ENCODE results near the gene PNLDC1.
"Not testable (repeated sequence)": the region's sequence is repeated elsewhere in the genome, so short reads cannot be mapped to it uniquely, and the experiment has no call there.

DNA sequence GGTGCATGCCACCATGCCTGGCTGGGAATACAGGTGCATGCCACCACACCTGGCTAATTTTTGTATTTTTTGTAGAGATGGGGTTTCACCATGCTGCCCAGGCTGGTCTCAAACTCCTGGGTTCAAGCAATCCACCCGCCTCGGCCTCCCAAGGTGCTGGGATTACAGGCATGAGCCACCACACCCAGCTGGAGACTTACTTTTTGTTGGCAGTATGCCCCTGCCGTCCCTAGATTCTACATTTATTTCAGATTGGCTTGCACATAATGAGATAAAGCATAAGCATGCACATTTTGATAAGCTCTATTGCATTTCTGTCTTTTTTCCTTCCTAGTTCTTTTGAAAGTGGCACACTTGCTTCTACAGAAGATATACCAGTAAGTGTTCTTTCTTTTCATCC lies 16.7 kb downstream of the PNLDC1 start:
- TF ChIP-seq, protein P1, sequence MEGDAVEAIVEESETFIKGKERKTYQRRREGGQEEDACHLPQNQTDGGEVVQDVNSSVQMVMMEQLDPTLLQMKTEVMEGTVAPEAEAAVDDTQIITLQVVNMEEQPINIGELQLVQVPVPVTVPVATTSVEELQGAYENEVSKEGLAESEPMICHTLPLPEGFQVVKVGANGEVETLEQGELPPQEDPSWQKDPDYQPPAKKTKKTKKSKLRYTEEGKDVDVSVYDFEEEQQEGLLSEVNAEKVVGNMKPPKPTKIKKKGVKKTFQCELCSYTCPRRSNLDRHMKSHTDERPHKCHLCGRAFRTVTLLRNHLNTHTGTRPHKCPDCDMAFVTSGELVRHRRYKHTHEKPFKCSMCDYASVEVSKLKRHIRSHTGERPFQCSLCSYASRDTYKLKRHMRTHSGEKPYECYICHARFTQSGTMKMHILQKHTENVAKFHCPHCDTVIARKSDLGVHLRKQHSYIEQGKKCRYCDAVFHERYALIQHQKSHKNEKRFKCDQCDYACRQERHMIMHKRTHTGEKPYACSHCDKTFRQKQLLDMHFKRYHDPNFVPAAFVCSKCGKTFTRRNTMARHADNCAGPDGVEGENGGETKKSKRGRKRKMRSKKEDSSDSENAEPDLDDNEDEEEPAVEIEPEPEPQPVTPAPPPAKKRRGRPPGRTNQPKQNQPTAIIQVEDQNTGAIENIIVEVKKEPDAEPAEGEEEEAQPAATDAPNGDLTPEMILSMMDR (conservative IDR thresholded peaks at IDR 0.05; ENCODE audit: low read depth in 2 of 2): not testable (repeated sequence)
- not testable (repeated sequence) for TF ChIP-seq EZH2 (IDR thresholded peaks at IDR 0.05; ENCODE audit: low read depth, unreplicated experiment); STAT1 (IDR thresholded peaks at IDR 0.05; ENCODE audit: unreplicated experiment); POLR2AphosphoS5 (IDR thresholded peaks at IDR 0.05; ENCODE audit: low read depth); CREB1 (CRISPR knock-in tag; IDR thresholded peaks at IDR 0.05; ENCODE audit: low read depth); EZH2phosphoT487 (IDR thresholded peaks at IDR 0.05; ENCODE audit: unreplicated experiment); ZNF331 (CRISPR knock-in tag; IDR thresholded peaks at IDR 0.05; ENCODE audit: low read depth); NANOG (IDR thresholded peaks at IDR 0.05; ENCODE audit: borderline replicate concordance); ZNF114 (CRISPR knock-in tag; IDR thresholded peaks at IDR 0.05)
- TF ChIP-seq, protein P2, sequence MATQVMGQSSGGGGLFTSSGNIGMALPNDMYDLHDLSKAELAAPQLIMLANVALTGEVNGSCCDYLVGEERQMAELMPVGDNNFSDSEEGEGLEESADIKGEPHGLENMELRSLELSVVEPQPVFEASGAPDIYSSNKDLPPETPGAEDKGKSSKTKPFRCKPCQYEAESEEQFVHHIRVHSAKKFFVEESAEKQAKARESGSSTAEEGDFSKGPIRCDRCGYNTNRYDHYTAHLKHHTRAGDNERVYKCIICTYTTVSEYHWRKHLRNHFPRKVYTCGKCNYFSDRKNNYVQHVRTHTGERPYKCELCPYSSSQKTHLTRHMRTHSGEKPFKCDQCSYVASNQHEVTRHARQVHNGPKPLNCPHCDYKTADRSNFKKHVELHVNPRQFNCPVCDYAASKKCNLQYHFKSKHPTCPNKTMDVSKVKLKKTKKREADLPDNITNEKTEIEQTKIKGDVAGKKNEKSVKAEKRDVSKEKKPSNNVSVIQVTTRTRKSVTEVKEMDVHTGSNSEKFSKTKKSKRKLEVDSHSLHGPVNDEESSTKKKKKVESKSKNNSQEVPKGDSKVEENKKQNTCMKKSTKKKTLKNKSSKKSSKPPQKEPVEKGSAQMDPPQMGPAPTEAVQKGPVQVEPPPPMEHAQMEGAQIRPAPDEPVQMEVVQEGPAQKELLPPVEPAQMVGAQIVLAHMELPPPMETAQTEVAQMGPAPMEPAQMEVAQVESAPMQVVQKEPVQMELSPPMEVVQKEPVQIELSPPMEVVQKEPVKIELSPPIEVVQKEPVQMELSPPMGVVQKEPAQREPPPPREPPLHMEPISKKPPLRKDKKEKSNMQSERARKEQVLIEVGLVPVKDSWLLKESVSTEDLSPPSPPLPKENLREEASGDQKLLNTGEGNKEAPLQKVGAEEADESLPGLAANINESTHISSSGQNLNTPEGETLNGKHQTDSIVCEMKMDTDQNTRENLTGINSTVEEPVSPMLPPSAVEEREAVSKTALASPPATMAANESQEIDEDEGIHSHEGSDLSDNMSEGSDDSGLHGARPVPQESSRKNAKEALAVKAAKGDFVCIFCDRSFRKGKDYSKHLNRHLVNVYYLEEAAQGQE (IDR thresholded peaks at IDR 0.05; ENCODE audit: unreplicated experiment): not testable (repeated sequence)
- TF ChIP-seq, protein P3, sequence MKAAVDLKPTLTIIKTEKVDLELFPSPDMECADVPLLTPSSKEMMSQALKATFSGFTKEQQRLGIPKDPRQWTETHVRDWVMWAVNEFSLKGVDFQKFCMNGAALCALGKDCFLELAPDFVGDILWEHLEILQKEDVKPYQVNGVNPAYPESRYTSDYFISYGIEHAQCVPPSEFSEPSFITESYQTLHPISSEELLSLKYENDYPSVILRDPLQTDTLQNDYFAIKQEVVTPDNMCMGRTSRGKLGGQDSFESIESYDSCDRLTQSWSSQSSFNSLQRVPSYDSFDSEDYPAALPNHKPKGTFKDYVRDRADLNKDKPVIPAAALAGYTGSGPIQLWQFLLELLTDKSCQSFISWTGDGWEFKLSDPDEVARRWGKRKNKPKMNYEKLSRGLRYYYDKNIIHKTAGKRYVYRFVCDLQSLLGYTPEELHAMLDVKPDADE (IDR thresholded peaks at IDR 0.05): not testable (repeated sequence)

All from GM23338 (cell line).